Measurements from ENCODE around the gene ARTN. TPM values are rescaled to one million over a fixed set of nuclear protein-coding genes. Genes with fewer than 3 reads are reported as not detected.

Gene ARTN
- total and polyA plus RNA-seq, 4 donors, result 0.23 to 2.7 (median 1.2) TPM

DNA sequence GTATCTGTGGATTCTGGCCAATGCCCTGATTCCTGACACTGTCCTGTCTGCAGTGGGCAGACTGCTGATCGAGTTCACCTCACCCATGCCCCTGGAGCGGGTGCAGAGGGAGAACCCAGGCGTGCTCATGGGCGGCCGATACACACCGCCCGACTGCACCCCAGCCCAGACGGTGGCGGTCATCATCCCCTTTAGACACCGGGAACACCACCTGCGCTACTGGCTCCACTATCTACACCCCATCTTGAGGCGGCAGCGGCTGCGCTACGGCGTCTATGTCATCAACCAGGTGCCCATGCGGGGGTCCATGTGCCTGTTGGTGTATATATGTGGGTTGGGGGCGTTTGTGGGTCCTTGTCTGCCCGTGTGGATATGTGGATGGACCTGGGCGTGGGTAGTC, 48.0 kb downstream of the ARTN start:
- peaks cover 2 to 14% (median 11%) of the 10 kb centered on the region in 4 donors for H3K36me3 ChIP-seq (ENCODE audit: control insufficient read depth in 4 of 4, insufficient read depth in 4 of 4, low read length in 4 of 4)
- peaks cover 0 to 19% (median 8%) of the 10 kb centered on the region in 5 donors for H3K4me1 ChIP-seq (ENCODE audit: control insufficient read depth in 5 of 5, insufficient read depth in 5 of 5, low read length in 5 of 5)
- no peak overlapping the region for H3K9ac ChIP-seq (ENCODE audit: insufficient read depth in 1 of 2, low read length in 2 of 2)
- no peak overlapping the region for H3K4me3 ChIP-seq
- WGBS, 2 donors, result 96 to 97% methylated on average over 20 of the region's 20 CpGs
- no peak for ATAC-seq (ENCODE audit: insufficient read depth, low FRiP score)
- no peaks in the 10 kb centered on the region for H3K9me3 ChIP-seq (ENCODE audit: control insufficient read depth in 4 of 4, insufficient read depth in 3 of 4, low read length in 3 of 4)
- H3K27me3 ChIP-seq (ENCODE audit: control insufficient read depth in 3 of 3, insufficient read depth in 3 of 3, low read length in 2 of 3), result no peaks in the 10 kb centered on the region
- no peak for DNase-seq
- no peak overlapping the region for H3K27ac ChIP-seq (ENCODE audit: low read depth in 1 of 2, low read length in 1 of 2)
- TF ChIP-seq, protein P1, sequence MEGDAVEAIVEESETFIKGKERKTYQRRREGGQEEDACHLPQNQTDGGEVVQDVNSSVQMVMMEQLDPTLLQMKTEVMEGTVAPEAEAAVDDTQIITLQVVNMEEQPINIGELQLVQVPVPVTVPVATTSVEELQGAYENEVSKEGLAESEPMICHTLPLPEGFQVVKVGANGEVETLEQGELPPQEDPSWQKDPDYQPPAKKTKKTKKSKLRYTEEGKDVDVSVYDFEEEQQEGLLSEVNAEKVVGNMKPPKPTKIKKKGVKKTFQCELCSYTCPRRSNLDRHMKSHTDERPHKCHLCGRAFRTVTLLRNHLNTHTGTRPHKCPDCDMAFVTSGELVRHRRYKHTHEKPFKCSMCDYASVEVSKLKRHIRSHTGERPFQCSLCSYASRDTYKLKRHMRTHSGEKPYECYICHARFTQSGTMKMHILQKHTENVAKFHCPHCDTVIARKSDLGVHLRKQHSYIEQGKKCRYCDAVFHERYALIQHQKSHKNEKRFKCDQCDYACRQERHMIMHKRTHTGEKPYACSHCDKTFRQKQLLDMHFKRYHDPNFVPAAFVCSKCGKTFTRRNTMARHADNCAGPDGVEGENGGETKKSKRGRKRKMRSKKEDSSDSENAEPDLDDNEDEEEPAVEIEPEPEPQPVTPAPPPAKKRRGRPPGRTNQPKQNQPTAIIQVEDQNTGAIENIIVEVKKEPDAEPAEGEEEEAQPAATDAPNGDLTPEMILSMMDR (IDR thresholded peaks at IDR 0.05; ENCODE audit: control extremely low read depth, extremely low read depth), result no peak

DNA sequence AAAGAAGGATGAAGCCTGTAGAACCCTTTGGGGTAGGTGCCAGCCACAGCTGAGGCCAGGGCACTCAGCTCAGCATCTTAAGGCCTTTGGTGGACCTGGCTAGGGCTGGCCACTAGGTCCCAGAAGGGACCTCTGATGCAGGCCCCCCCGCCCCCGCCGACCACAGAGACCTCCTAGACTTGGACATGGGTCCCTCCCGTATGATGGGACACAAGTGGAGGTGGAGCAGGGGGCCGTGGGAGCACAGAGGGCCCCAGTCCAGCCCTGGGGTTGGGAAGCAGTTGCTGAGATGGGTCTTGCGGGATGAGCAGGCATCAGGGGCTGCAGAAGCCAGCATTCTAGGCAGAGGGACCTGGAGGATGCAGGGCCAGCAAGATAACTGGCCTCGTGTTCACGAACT, 48.6 kb downstream of the ARTN start:
- Histone ChIP-seq H3K9ac (ENCODE audit: insufficient read depth in 1 of 2, low read length in 2 of 2) (no peak overlapping the region), H3K27me3 (ENCODE audit: control insufficient read depth in 3 of 3, insufficient read depth in 3 of 3, low read length in 2 of 3) (no peaks in the 10 kb centered on the region), H3K9me3 (ENCODE audit: control insufficient read depth in 4 of 4, insufficient read depth in 3 of 4, low read length in 3 of 4) (no peaks in the 10 kb centered on the region), H3K27ac (ENCODE audit: low read depth in 1 of 2, low read length in 1 of 2) (no peak overlapping the region), H3K4me1 (ENCODE audit: control insufficient read depth in 5 of 5, insufficient read depth in 5 of 5, low read length in 5 of 5) (peaks cover 0 to 18% (median 6%) of the 10 kb centered on the region in 5 donors), H3K4me3 (no peak overlapping the region), H3K36me3 (ENCODE audit: control insufficient read depth in 4 of 4, insufficient read depth in 4 of 4, low read length in 4 of 4) (peaks cover 2 to 12% (median 7%) of the 10 kb centered on the region in 4 donors)
- DNase-seq (no peak), ATAC-seq (ENCODE audit: insufficient read depth, low FRiP score) (no peak)
- WGBS, 2 donors, result 88 to 96% methylated on average over 8 of the region's 8 CpGs
- TF ChIP-seq, protein P1 (IDR thresholded peaks at IDR 0.05; ENCODE audit: control extremely low read depth, extremely low read depth), result no peak

DNA sequence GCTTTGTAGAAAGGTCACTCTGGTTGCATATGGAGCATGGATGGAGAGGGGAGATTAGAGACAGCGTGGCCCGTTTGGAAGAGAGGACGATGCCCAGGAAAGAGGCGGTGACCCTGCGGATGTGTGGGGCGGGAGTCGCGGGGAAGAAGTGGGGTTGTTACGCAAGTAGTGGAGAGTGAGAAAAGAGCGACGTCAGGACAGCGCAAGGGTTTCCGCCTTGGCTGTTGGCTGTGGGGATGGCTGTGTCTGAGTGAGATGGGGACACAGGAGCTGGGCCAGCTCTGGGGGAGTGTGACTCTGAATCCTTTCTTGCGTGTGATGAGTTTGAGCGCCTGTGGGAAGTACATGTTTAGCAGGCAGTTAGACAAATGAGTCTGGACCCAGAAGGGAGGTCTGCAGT, 49.2 kb downstream of the ARTN start:
- Histone ChIP-seq H3K27me3 (ENCODE audit: control insufficient read depth in 3 of 3, insufficient read depth in 3 of 3, low read length in 2 of 3) (no peaks in the 10 kb centered on the region), H3K4me1 (ENCODE audit: control insufficient read depth in 5 of 5, insufficient read depth in 5 of 5, low read length in 5 of 5) (peaks cover 0 to 18% (median 6%) of the 10 kb centered on the region in 5 donors), H3K9ac (ENCODE audit: insufficient read depth in 1 of 2, low read length in 2 of 2) (no peak overlapping the region), H3K9me3 (ENCODE audit: control insufficient read depth in 4 of 4, insufficient read depth in 3 of 4, low read length in 3 of 4) (no peaks in the 10 kb centered on the region), H3K36me3 (ENCODE audit: control insufficient read depth in 4 of 4, insufficient read depth in 4 of 4, low read length in 4 of 4) (peaks cover 2 to 9% (median 5%) of the 10 kb centered on the region in 4 donors), H3K27ac (ENCODE audit: low read depth in 1 of 2, low read length in 1 of 2) (no peak overlapping the region), H3K4me3 (no peak overlapping the region)
- DNase-seq (no peak), ATAC-seq (ENCODE audit: insufficient read depth, low FRiP score) (no peak)
- WGBS, 2 donors, result 41 to 76% methylated on average over 15 of the region's 15 CpGs
- TF ChIP-seq, protein P1 (IDR thresholded peaks at IDR 0.05; ENCODE audit: control extremely low read depth, extremely low read depth), result no peak

Measured in lung (tissue), 12 donors.